Activated CD4-positive, alpha-beta T cell treated with anti-CD3 and anti-CD28 coated beads, Interleukin-2, amount 50 U/mL, for 48 hours (primary cell): ENCODE data around the gene RPF1.
A peak's percentile ranks its signal among the peaks of the same experiment; 100 is the strongest.
"Not testable (repeated sequence)": the region's sequence is repeated elsewhere in the genome, so short reads cannot be mapped to it uniquely, and the experiment has no call there.

Experiments used
- DNase-seq, 2 experiments: peaks; one replicate each; pipeline ENCODE4 v3.0.0-alpha.2; 2020

Gene RPF1

GRCh38 chr1:84493747-84494146 lies 14.7 kb downstream of the RPF1 start:
- DNase-seq = no peak

GRCh38 chr1:84496498-84496897 lies 17.4 kb downstream of the RPF1 start:
- DNase-seq = no peak

- DNase-seq = no peak
Measured at GRCh38 chr1:84497631-84498275, 18.7 kb downstream of the RPF1 start.

- no peak for DNase-seq
Measured at GRCh38 chr1:84502927-84503326, 23.9 kb downstream of the RPF1 start.

- DNase-seq = peak in 1 of 2 experiments; percentile 22
Measured at GRCh38 chr1:84504580-84505492, 25.8 kb downstream of the RPF1 start.

GRCh38 chr1:84505493-84506001 lies 26.5 kb downstream of the RPF1 start:
- no peak for DNase-seq

- peak; percentile 98 for DNase-seq
Measured at GRCh38 chr1:84506002-84506728, 27.1 kb downstream of the RPF1 start, which contains the start of the genes GNG5 and SPATA1. Gene GNG5, minus strand, starts transcription at chr1:84506581. Its CDS starts 490 bp downstream, at chr1:84506091. Gene SPATA1, plus strand, starts transcription at chr1:84506386. Its CDS starts 9,974 bp downstream, at chr1:84516360.

- DNase-seq = no peak
Measured at GRCh38 chr1:84506729-84507453, 27.8 kb downstream of the RPF1 start.

GRCh38 chr1:84507887-84508286 lies 28.8 kb downstream of the RPF1 start:
- not testable (repeated sequence) for DNase-seq

- DNase-seq = no peak
Measured at GRCh38 chr1:84508510-84508909, 29.4 kb downstream of the RPF1 start.

GRCh38 chr1:84509029-84509428 lies 30.0 kb downstream of the RPF1 start:
- DNase-seq = no peak

GRCh38 chr1:84510165-84510564 lies 31.1 kb downstream of the RPF1 start:
- no peak for DNase-seq

GRCh38 chr1:84510668-84511067 lies 31.6 kb downstream of the RPF1 start:
- no peak for DNase-seq

- DNase-seq = no peak
Measured at GRCh38 chr1:84524590-84524989, 45.5 kb downstream of the RPF1 start.

- no peak for DNase-seq
Measured at GRCh38 chr1:84525779-84526178, 46.7 kb downstream of the RPF1 start.

- no peak for DNase-seq
Measured at GRCh38 chr1:84538599-84538998, 59.5 kb downstream of the RPF1 start.

GRCh38 chr1:84539972-84540371 lies 60.9 kb downstream of the RPF1 start:
- DNase-seq = no peak

- DNase-seq = no peak
Measured at GRCh38 chr1:84540759-84541158, 61.7 kb downstream of the RPF1 start.

- DNase-seq = no peak
Measured at GRCh38 chr1:84541679-84542078, 62.6 kb downstream of the RPF1 start.
